GM18517 (cell line): ENCODE measurements around the gene HTR2A.
"Not testable (repeated sequence)": the region's sequence is repeated elsewhere in the genome, so short reads cannot be mapped to it uniquely, and the experiment has no call there.

Experiments
- ATAC-seq: cut with Tn5 transposase; IDR thresholded peaks from one replicate; pipeline ENCODE4 v1.9.1; 2021; ENCODE audit warnings: mild to moderate bottlenecking, moderate library complexity; ENCODE audit not compliant: unreplicated experiment

The HTR2A gene

GRCh38 chr13:46816371-46816770 lies 80.5 kb downstream of the HTR2A start:
- ATAC-seq: no peak

- no peak for ATAC-seq
Measured at GRCh38 chr13:46812301-46812797, 84.5 kb downstream of the HTR2A start.

- no peak for ATAC-seq
Measured at GRCh38 chr13:46810440-46810839, 86.4 kb downstream of the HTR2A start.

- ATAC-seq: not testable (repeated sequence)
Measured at GRCh38 chr13:46804921-46805320, 91.9 kb downstream of the HTR2A start.

GRCh38 chr13:46804391-46804815 lies 92.5 kb downstream of the HTR2A start:
- ATAC-seq: no peak

- no peak for ATAC-seq
Measured at GRCh38 chr13:46803586-46803985, 93.3 kb downstream of the HTR2A start.

DNA sequence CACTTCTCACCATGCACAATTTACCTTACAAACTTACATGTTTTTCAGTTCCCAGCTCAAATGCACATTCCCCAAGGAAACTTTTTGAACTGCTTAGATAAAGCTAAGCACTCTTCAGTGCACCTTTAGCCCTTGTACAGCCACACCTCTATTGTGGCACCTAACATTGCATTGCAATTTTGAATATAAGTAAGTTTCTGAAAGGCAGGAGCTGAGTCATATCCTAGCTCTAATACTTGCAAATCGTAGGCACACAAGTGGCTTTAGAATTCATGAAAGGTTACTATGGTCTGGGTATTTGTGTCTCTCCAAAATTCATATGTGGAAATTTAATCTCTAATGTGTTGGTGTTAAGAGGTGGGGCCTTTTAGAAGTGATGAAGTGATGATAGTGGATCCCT lies 95.0 kb downstream of the HTR2A start:
- no peak for ATAC-seq

- no peak for ATAC-seq
Measured at GRCh38 chr13:46799139-46799538, 97.7 kb downstream of the HTR2A start.

DNA sequence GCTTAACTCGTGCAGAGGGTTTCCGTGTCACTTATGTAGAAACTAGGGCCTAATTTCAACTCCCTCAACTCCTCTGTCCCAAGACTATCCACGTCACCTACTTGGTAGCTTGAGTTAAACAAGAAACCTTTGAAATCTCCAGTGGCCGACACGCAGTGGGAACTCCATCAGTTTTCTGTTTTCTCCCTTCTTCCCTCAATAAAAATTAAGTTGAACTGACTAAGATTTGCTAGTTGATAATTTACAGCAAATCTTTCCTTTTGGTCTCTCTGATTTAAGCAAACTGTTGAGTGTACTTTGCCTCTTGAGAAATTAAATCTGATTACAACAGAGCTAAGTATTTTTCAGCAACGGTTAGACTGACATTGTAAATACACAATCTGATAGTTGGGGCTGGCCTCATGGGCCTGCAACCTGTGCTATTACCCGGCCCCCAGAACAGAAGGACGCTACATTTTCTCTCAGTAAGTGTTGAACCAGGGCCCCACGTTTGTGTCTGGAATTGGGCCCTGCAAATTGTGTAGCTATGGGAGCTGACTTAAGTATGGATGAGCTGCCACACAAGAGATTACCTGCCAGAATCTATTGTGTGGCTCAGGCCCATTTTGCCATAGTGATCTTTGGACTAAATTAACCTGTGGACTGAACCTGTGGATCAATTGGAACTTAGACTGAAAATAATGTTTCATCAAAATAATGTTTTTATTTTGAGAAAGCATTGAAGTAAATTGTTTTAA lies 99.2 kb downstream of the HTR2A start:
- no peak for ATAC-seq

GRCh38 chr13:46796515-46797474 lies 100.1 kb downstream of the HTR2A start, which contains the start of gene ESD:
Gene ESD, minus strand, starts transcription at chr13:46797161. Its CDS starts 5,748 bp downstream, at chr13:46791413.
- ATAC-seq: peak; percentile 89

GRCh38 chr13:46796129-46796514 lies 100.7 kb downstream of the HTR2A start:
- ATAC-seq: no peak

DNA sequence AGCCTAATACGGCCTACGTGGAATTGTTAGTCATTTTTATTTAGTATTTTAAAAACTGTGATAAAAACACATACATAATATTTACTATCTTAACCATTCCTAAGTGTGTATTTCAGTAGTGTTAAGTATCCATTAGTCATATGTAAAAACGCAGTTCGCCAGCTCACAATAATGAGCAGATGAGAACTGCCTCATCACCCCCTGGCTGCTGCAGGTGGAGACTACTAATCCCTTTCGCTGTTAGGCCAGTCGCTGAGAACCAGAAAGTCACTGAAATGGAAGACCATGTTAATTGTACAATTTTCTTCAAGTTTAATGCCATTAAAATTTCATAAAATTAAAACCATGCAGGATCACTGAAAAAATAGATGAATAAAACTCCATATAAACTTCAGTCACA lies 101.5 kb downstream of the HTR2A start:
- no peak for ATAC-seq

DNA sequence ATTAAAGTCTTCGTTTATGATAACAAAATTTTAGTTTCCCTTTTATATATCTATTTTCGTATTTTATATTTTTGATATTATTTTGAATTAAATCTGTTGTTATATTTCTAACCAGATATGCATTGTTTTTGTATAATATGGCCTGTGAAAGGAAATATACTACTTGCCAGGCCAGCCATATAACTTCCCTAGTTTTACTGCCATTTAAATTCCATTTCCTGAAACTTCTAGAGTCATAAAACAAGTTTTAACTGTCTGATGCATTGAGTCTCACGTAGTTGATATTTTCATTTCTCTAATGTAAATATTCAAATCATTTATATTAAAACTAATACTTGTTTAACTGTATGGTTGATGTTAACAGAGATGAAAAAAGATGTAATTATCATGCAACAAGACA lies 113.3 kb downstream of the HTR2A start:
- no peak for ATAC-seq

GRCh38 chr13:46782691-46783090 lies 114.2 kb downstream of the HTR2A start:
- ATAC-seq: no peak

DNA sequence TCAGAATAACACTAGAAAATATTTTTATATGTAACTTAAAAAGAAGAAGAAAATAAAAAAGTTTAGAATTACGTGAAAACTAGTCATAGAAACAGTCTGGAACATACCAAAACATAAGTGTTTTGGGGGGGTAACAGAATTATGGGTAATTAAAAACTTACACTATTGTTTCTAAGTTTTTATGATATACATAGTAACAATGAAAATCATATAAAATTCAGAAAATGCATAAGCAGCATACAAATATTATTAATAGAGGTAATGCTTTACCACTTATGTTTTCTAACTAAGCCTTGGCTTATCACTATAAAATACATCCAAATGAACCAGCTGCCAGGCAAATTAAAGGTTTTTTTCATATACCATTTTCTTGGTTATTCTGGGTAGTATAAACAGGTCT lies 114.8 kb downstream of the HTR2A start:
- no peak for ATAC-seq
